PC-3 (cell line): Measurements from ENCODE around the gene IRF2. TPM values are rescaled to one million over a fixed set of nuclear protein-coding genes. Genes with fewer than 3 reads are reported as not detected.

Source experiments
- ATAC-seq: fragments of 200-7000 bp; cut with Tn5 transposase; 2 replicates; pipeline ENCODE4 v1.9.1; 2020; ENCODE audit warnings: mild to moderate bottlenecking, moderate library complexity
- BruUV-seq: library from RNA; stranded (reverse); fragments of 400-500 nt; replicated peaks from 2 replicates; lab custom pipeline; 2021; lab: Mats Ljungman, UMichigan
- CTCF ChIA-PET: fragments of 300-600 bp; sonication (Branson Sonifier 250); formaldehyde crosslinking; loops from one replicate; lab custom pipeline; 2022; ENCODE audit warnings: antibody characterized with exemption; lab: Charles Lee
- POLR2A ChIA-PET: fragments of 300-600 bp; sonication (Branson Sonifier 250); formaldehyde crosslinking; loops from one replicate; lab custom pipeline; 2022; ENCODE audit warnings: antibody characterized with exemption; ENCODE audit not compliant: unreplicated experiment; lab: Charles Lee
- DNase-seq: peaks from one replicate; pipeline ENCODE4 v3.0.0-alpha.2; 2015
- H2AFZ ChIP-seq: fragments of 300-600 bp; sonication (generic); 2 replicates; pipeline ENCODE4 v1.6.0; 2016; ENCODE audit warnings: antibody characterized with exemption, low read length
- H3F3A ChIP-seq: fragments of 300-600 bp; sonication (generic); one replicate; pipeline ENCODE4 v1.6.0; 2017; ENCODE audit warnings: antibody characterized with exemption, low read length, control low read depth, mild to moderate bottlenecking; ENCODE audit not compliant: unreplicated experiment
- H3K27ac ChIP-seq: fragments of 300-600 bp; sonication (generic); 2 replicates; pipeline ENCODE4 v1.5.1; 2016; ENCODE audit warnings: mild to moderate bottlenecking, low read length
- H3K27me3 ChIP-seq: fragments of 300-600 bp; sonication (generic); 2 replicates; pipeline ENCODE4 v1.6.1; 2016; ENCODE audit warnings: low read length, mixed read lengths
- H3K36me3 ChIP-seq: fragments of 300-600 bp; sonication (generic); 2 replicates; pipeline ENCODE4 v1.6.1; 2016; ENCODE audit warnings: low read depth, mixed run types, low read length, mixed read lengths
- H3K4me1 ChIP-seq: fragments of 300-600 bp; sonication (generic); 2 replicates; pipeline ENCODE4 v1.5.1; 2016; ENCODE audit warnings: low read length; ENCODE audit not compliant: insufficient read depth
- H3K4me2 ChIP-seq: fragments of 300-600 bp; sonication (generic); 2 replicates; pipeline ENCODE4 v1.6.0; 2016; ENCODE audit warnings: low read length
- H3K4me3 ChIP-seq: fragments of 300-600 bp; sonication (generic); 2 replicates; pipeline ENCODE4 v1.5.1; 2016; ENCODE audit warnings: mild to moderate bottlenecking, low read length, mixed read lengths
- H3K79me2 ChIP-seq: fragments of 300-600 bp; sonication (generic); 2 replicates; pipeline ENCODE4 v1.6.1; 2017; ENCODE audit warnings: low read length, mixed read lengths
- H3K9ac ChIP-seq: fragments of 300-600 bp; sonication (generic); 2 replicates; pipeline ENCODE4 v1.6.0; 2016; ENCODE audit warnings: mild to moderate bottlenecking, low read length
- H3K9me2 ChIP-seq: fragments of 300-600 bp; sonication (generic); replicated peaks from 2 replicates; pipeline ENCODE4 v1.6.1; 2016; ENCODE audit warnings: mixed run types, low read length, mixed read lengths
- H3K9me3 ChIP-seq: fragments of 300-600 bp; sonication (generic); 2 replicates; pipeline ENCODE4 v1.6.1; 2016; ENCODE audit warnings: low read length, mixed read lengths
- H4K20me1 ChIP-seq: fragments of 300-600 bp; sonication (generic); 2 replicates; pipeline ENCODE4 v1.6.1; 2016; ENCODE audit warnings: low read length, mixed read lengths
- EZH2 ChIP-seq: fragments of 300-600 bp; sonication (generic); IDR thresholded peaks from one replicate; pipeline ENCODE4 v1.6.1; 2017; ENCODE audit warnings: antibody characterized with exemption, mild to moderate bottlenecking, low read length; ENCODE audit not compliant: unreplicated experiment
- EZH2phosphoT487 ChIP-seq: fragments of 300-600 bp; sonication (generic); IDR thresholded peaks from 2 replicates; pipeline ENCODE4 v1.6.1; 2018; ENCODE audit warnings: mild to moderate bottlenecking, antibody characterized with exemption, low read length, borderline replicate concordance
- intact Hi-C: fragments of 100-400 bp; cut with micrococcal nuclease; formaldehyde crosslinking; loops from 2 replicates; pipeline ENCODE4 v1.9.0; 2023
- total RNA-seq: library from RNA; depleted of rRNA; stranded (reverse); fragments of >200 nt; gene quantifications from 2 replicates; pipeline ENCODE4 v1.2.3, GENCODE V29; 2014
- TF ChIP-seq, protein P1 (sequence below): fragments of 300-600 bp; sonication (generic); conservative IDR thresholded peaks from 2 replicates; pipeline ENCODE4 v1.5.1; 2017; ENCODE audit warnings: antibody characterized with exemption, low read depth, mild to moderate bottlenecking, low read length

Gene IRF2
- total RNA-seq, 1 experiment from 2014 or later = 7.7 TPM

DNA sequence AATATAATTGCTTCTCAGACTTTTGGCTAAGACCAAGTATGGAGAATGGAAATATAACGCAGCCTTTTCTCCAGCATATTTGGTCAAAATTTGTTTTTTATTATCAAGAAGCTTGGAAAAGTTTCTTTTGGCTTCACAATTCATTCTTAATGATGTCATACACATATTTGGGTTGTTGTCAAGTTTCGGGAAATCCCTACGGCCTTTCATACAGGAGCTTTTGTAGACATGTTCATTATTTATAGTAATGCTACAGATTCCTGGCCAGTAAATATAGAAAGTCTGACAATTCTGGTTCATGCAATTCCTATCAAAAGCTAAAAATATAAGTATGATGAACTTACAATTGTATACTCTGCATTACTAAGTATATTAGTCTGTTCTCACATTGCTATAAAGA is 112.9 kb downstream of the IRF2 start:
- CTCF ChIA-PET = no interaction called here

DNA sequence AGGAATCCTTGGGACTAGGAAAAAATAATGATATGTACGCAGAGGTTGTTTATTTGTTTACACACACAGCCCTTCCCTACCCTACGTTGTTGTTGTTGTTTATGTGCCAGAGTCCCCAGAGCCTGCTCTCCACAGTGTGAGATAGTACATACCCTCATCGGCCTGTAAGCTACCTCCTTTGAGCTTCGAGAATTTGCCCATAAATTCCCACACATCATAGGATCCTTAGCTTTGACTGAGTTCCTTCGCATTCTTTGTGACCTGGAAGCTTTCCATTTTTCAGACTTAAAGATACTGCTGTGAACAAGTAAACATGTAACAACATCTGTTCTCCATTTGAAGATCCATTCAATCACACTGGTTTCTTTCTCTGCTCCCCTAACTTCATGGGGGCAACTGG is 114.5 kb downstream of the IRF2 start:
- Histone ChIP-seq H3K36me3 (no peaks in the 10 kb centered on the region), H3F3A (no peaks in the 10 kb centered on the region), H3K27ac (no peak overlapping the region), H3K9me3 (no peaks in the 10 kb centered on the region), H3K4me2 (no peak overlapping the region), H3K9me2 (no peaks in the 10 kb centered on the region), H4K20me1 (no peaks in the 10 kb centered on the region), H3K27me3 (no peaks in the 10 kb centered on the region), H3K4me1 (peaks cover 18% of the 10 kb centered on the region), H3K79me2 (no peaks in the 10 kb centered on the region), H3K9ac (no peak overlapping the region), H2AFZ (no peak overlapping the region), H3K4me3 (no peak overlapping the region)
- intact Hi-C loops = no loop called here
- CTCF ChIA-PET = no interaction called here
- no TSS peak for BruUV-seq
- DNase-seq = no peak
- no peak for ATAC-seq
- no peak for TF ChIP-seq EZH2
- POLR2A ChIA-PET = no interaction called here

More for the DNA sequence above, 112.9 kb downstream of the IRF2 start:
- no peaks in the 10 kb centered on the region for H3K79me2 ChIP-seq
- no peaks in the 10 kb centered on the region for H3F3A ChIP-seq
- intact Hi-C loops = no loop called here
- no peak overlapping the region for H3K27ac ChIP-seq
- no peaks in the 10 kb centered on the region for H3K9me2 ChIP-seq
- POLR2A ChIA-PET = no interaction called here
- DNase-seq = no peak
- H3K9ac ChIP-seq = no peak overlapping the region
- no peaks in the 10 kb centered on the region for H3K9me3 ChIP-seq
- no peaks in the 10 kb centered on the region for H3K36me3 ChIP-seq
- no TSS peak for BruUV-seq
- peaks cover 10% of the 10 kb centered on the region; the same call in 1 of the 2 replicates for H3K4me1 ChIP-seq
- H3K4me3 ChIP-seq = no peak overlapping the region
- no peak for ATAC-seq
- no peak overlapping the region for H3K4me2 ChIP-seq
- no peaks in the 10 kb centered on the region for H3K27me3 ChIP-seq
- H2AFZ ChIP-seq = no peak overlapping the region
- H4K20me1 ChIP-seq = no peaks in the 10 kb centered on the region
- TF ChIP-seq, protein P1, sequence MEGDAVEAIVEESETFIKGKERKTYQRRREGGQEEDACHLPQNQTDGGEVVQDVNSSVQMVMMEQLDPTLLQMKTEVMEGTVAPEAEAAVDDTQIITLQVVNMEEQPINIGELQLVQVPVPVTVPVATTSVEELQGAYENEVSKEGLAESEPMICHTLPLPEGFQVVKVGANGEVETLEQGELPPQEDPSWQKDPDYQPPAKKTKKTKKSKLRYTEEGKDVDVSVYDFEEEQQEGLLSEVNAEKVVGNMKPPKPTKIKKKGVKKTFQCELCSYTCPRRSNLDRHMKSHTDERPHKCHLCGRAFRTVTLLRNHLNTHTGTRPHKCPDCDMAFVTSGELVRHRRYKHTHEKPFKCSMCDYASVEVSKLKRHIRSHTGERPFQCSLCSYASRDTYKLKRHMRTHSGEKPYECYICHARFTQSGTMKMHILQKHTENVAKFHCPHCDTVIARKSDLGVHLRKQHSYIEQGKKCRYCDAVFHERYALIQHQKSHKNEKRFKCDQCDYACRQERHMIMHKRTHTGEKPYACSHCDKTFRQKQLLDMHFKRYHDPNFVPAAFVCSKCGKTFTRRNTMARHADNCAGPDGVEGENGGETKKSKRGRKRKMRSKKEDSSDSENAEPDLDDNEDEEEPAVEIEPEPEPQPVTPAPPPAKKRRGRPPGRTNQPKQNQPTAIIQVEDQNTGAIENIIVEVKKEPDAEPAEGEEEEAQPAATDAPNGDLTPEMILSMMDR = no peak
- TF ChIP-seq EZH2phosphoT487 (no peak), EZH2 (no peak)

DNA sequence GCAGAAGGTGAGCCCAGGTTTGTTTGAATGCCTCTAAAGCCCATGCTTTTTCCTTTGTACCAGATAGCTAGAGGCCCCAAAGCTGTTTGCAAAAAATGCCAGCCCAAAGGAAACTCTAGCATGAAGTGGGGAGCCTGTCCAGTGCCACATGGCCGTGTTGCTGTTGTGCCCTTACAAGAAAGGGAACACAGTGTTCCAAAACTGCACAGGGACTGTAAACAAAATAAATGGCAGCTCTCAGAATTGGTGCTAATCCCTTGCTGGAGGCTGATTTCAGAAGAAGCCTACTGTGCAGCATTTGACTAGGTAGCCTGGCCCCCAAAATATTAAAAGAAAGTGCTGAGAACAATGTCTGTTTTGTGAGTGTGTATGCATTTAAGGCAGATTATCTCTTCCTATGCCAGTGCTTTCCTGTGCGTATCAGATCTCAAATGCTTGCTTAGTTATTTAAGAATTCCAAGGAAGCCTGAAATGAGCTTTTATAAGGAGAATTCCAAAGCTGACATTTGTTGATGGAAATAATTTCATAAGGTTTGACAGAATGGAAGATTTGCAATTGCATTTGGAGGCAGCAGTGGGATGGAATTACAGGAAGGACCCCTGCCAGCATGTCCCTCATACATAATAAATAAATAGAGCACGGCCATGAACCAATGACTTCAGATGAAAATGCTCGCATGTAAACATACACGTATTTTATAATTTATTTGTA is 115.7 kb downstream of the IRF2 start:
- Histone ChIP-seq H3K79me2 (no peaks in the 10 kb centered on the region), H3K4me3 (no peak overlapping the region), H3K27me3 (no peaks in the 10 kb centered on the region), H3K9me3 (no peaks in the 10 kb centered on the region), H3F3A (no peaks in the 10 kb centered on the region), H3K9me2 (no peaks in the 10 kb centered on the region), H3K4me2 (no peak overlapping the region), H4K20me1 (no peaks in the 10 kb centered on the region), H2AFZ (no peak overlapping the region), H3K36me3 (no peaks in the 10 kb centered on the region), H3K4me1 (peaks cover 21% of the 10 kb centered on the region), H3K9ac (no peak overlapping the region), H3K27ac (no peak overlapping the region)
- no TSS peak for BruUV-seq
- no peak for ATAC-seq
- no peak for DNase-seq
- intact Hi-C loops = no loop called here
- ChIA-PET CTCF (no interaction called here), POLR2A (no interaction called here)
- TF ChIP-seq, protein P1 = no peak
- TF ChIP-seq EZH2 (no peak), EZH2phosphoT487 (no peak)
